Measurements from ENCODE around the gene TXNRD3. TPM values are rescaled to one million over a fixed set of nuclear protein-coding genes. Genes with fewer than 3 reads are reported as not detected.

TXNRD3 gene
- total RNA-seq, 1 donor from 2014 or later, result 1.8 TPM

DNA sequence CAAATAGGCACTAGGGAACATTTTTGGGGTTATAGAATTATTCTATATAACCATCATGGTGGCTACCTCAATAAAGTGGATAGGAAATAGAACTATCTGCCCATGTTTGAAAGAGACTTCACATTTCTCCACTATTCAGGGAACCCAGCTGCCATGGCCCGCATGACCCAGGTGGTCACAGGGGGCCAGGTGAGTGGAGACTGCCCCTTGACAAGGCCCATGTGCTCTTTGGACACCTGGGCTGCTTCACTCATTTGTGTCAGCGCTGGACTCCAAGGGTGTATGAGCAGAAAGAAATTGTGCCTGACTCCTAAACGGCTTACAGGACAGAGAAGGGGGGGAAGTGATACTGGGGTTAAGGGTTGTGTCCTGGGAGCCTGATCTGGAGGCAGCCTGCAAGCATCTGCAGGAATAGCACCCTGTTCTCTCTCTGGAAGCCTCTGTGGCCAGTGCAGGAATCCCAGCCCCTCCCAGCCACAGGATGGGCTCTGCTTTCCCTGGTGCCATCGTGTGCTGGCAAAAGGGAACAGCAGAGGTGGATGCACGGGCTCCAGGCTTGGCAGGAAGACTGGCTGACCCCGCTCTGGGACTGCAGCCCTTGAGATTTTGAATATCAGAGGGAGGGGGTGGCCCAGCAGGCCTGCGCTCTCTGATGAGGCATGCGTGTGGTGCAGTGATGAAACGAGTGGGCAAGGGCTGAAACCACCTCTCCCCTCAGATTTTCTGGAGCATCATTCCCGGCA is 87.1 kb downstream of the TXNRD3 start:
- peaks cover 2% of the 10 kb centered on the region for H3K27me3 Mint-ChIP-seq (ENCODE audit: unreplicated experiment)
- H3K36me3 Mint-ChIP-seq (ENCODE audit: unreplicated experiment), result peaks cover 3% of the 10 kb centered on the region
- no peak overlapping the region for H3K4me3 Mint-ChIP-seq (ENCODE audit: unreplicated experiment)
- H3K27ac Mint-ChIP-seq (ENCODE audit: unreplicated experiment), result no peak overlapping the region
- H3K9me3 Mint-ChIP-seq (ENCODE audit: unreplicated experiment), result peaks cover 4% of the 10 kb centered on the region
- TF ChIP-seq, protein P1, sequence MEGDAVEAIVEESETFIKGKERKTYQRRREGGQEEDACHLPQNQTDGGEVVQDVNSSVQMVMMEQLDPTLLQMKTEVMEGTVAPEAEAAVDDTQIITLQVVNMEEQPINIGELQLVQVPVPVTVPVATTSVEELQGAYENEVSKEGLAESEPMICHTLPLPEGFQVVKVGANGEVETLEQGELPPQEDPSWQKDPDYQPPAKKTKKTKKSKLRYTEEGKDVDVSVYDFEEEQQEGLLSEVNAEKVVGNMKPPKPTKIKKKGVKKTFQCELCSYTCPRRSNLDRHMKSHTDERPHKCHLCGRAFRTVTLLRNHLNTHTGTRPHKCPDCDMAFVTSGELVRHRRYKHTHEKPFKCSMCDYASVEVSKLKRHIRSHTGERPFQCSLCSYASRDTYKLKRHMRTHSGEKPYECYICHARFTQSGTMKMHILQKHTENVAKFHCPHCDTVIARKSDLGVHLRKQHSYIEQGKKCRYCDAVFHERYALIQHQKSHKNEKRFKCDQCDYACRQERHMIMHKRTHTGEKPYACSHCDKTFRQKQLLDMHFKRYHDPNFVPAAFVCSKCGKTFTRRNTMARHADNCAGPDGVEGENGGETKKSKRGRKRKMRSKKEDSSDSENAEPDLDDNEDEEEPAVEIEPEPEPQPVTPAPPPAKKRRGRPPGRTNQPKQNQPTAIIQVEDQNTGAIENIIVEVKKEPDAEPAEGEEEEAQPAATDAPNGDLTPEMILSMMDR (IDR thresholded peaks at IDR 0.05; ENCODE audit: partially characterized antibody, unreplicated experiment), result no peak
- H3K4me1 Mint-ChIP-seq (ENCODE audit: low read depth, unreplicated experiment), result no peaks in the 10 kb centered on the region
- DNase-seq, result peak; percentile 8

DNA sequence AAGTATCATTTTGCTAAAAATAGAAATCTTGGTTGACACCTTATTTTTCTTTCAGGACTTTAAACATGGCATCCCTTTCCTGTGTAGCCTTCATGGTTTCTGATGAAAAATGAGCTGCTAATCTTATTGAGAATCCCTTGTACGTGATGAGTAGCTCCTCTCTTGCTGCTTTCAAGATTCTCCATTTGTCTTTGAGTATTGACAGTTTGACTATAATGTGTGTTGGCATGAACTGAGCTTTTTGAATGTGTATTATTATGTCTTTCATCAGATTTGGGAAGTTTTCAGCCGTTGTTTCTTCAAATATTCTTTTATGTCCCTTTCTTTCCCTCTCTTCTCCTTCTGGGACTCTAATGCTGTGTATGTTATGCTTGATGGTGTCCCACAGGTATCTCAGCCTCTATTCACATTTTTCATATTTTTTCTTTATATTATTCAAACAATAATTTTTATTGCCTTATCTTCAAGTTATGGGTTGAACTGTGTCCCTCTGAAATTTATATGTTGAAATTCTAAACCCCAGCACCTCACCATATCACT is 92.1 kb downstream of the TXNRD3 start:
- Mint-ChIP-seq H3K27ac (ENCODE audit: unreplicated experiment) (no peak overlapping the region), H3K27me3 (ENCODE audit: unreplicated experiment) (no peaks in the 10 kb centered on the region), H3K9me3 (ENCODE audit: unreplicated experiment) (peaks cover 3% of the 10 kb centered on the region), H3K36me3 (ENCODE audit: unreplicated experiment) (peaks cover 7% of the 10 kb centered on the region), H3K4me3 (ENCODE audit: unreplicated experiment) (no peak overlapping the region), H3K4me1 (ENCODE audit: low read depth, unreplicated experiment) (no peaks in the 10 kb centered on the region)
- TF ChIP-seq, protein P1 (IDR thresholded peaks at IDR 0.05; ENCODE audit: partially characterized antibody, unreplicated experiment), result no peak
- no peak for DNase-seq

DNA sequence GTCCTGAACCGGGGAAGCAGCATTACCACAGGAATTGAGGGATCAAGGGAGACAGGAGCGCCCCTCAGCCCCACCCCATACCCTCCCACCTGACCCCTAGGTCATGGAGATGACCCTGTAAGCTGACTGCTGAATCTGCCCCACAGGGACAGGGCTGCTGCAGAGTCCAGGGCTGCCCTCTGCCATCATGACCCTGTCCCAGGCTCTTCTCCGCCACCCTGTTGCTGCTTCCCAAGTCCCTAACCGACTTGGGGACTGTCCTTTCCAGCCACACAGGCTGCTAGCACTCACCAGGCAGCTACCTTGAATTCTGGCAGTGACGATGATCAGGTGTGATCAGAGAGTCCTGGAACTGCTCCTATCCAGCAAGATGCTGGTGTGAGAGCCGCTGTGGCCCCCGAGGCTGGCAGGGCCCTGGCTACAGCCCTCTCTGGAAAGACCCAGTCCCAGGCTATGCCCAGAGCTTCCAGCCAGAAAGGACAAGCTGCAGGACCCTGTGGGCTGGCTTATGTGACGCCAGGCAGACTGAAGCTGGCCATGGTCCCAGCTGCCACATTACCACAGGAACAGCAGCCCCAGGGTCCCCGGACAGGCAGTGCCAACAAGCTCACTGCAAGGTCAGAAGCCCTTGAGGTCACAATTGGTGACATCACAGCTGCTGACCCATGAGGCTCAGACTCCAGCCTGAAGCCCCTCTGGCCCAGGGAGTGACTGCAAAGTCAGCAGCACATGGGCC is 96.4 kb downstream of the TXNRD3 start, which contains the start of gene C3orf22:
Gene C3orf22, minus strand, starts transcription at position 597 of the 736 bp plus-strand sequence. CDS start 5,542 bp downstream, outside the sequence.
- DNase-seq, result peak; percentile 30
- no peaks in the 10 kb centered on the region for H3K4me1 Mint-ChIP-seq (ENCODE audit: low read depth, unreplicated experiment)
- TF ChIP-seq, protein P1 (IDR thresholded peaks at IDR 0.05; ENCODE audit: partially characterized antibody, unreplicated experiment), result no peak
- peaks cover 7% of the 10 kb centered on the region for H3K36me3 Mint-ChIP-seq (ENCODE audit: unreplicated experiment)
- peaks cover 4% of the 10 kb centered on the region for H3K27me3 Mint-ChIP-seq (ENCODE audit: unreplicated experiment)
- no peak within 1 kb of the TSS for H3K27ac Mint-ChIP-seq (ENCODE audit: unreplicated experiment)
- H3K9me3 Mint-ChIP-seq (ENCODE audit: unreplicated experiment), result peaks cover 3% of the 10 kb centered on the region
- H3K4me3 Mint-ChIP-seq (ENCODE audit: unreplicated experiment), result no peak within 1 kb of the TSS

DNA sequence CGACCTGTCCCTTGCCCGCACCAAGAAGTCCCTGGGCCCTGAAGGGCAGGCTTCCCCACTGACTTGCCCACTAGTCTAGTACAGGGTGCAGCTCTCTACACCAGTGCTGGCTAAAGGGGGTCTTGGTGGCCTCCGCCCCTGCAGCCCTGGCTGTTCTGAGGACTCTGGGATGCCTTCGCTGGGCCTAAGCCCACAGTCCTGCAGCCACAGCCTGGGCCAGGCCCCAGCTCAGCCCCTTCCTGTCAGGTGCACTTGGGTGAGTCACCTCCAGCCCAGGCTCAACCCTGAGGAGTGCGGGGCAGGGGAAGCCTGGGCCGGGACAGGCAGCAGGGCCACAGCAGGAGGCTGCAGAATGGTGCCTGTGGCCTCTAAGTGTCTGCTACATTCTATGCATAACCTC is 97.2 kb downstream of the TXNRD3 start:
- DNase-seq, result peak; percentile 13
- no peak overlapping the region for H3K27ac Mint-ChIP-seq (ENCODE audit: unreplicated experiment)
- TF ChIP-seq, protein P1 (IDR thresholded peaks at IDR 0.05; ENCODE audit: partially characterized antibody, unreplicated experiment), result no peak
- peaks cover 3% of the 10 kb centered on the region for H3K9me3 Mint-ChIP-seq (ENCODE audit: unreplicated experiment)
- H3K36me3 Mint-ChIP-seq (ENCODE audit: unreplicated experiment), result peaks cover 2% of the 10 kb centered on the region
- no peak overlapping the region for H3K4me3 Mint-ChIP-seq (ENCODE audit: unreplicated experiment)
- peaks cover 4% of the 10 kb centered on the region for H3K27me3 Mint-ChIP-seq (ENCODE audit: unreplicated experiment)
- H3K4me1 Mint-ChIP-seq (ENCODE audit: low read depth, unreplicated experiment), result no peaks in the 10 kb centered on the region
